Tibial artery (tissue), 4 donors: ENCODE results near the gene OR6T1.

Experiments used
- DNase-seq, 2 donors: peaks; one replicate each; pipeline ENCODE4 v3.0.0-alpha.2; 2019
- H3K27ac ChIP-seq, 2 donors: fragments of 200-600 bp; sonication (generic) in 1 of 2; 1 replicate in 1 of 2; 2 replicates in 1 of 2; pipeline ENCODE4 v1.5.1; 2018 to 2019; ENCODE audit warnings: mild to moderate bottlenecking in 1 of 2
- H3K27me3 ChIP-seq, 2 donors: fragments of 200-600 bp; sonication (generic) in 1 of 2; one replicate each; pipeline versions ENCODE4 v1.5.1 to v1.6.0; 2016 to 2019
- H3K36me3 ChIP-seq, 3 donors: fragments of 200-600 bp; sonication (generic) in 2 of 3; one replicate each; pipeline ENCODE4 v1.5.1; 2016 to 2019; ENCODE audit warnings: mild to moderate bottlenecking in 2 of 3
- H3K4me1 ChIP-seq, 4 donors: fragments of 200-600 bp; sonication (generic) in 2 of 4; 1 replicate in 3 of 4; 2 replicates in 1 of 4; pipeline ENCODE4 v1.5.1; 2016 to 2019
- H3K4me3 ChIP-seq, 2 donors: fragments of 200-600 bp; sonication (generic) in 1 of 2; 1 replicate in 1 of 2; 2 replicates in 1 of 2; pipeline ENCODE4 v1.5.1; 2018 to 2019; ENCODE audit warnings: mild to moderate bottlenecking in 2 of 2
- H3K9me3 ChIP-seq, 3 donors: fragments of 200-600 bp; sonication (generic) in 1 of 3; one replicate each; pipeline ENCODE4 v1.5.1; 2016 to 2019
- intact Hi-C: fragments of 100-400 bp; cut with DNase I; formaldehyde crosslinking; loops from one replicate; pipeline ENCODE4 v1.15.0; 2023; ENCODE audit warnings: low total_unique reads
- TF ChIP-seq, protein P1 (sequence below), 2 experiments: fragments of 200-600 bp in 1 of 2; fragments of 450-650 bp in 1 of 2; IDR thresholded peaks; one replicate each; pipeline ENCODE4 v1.5.1; 2017 to 2019; ENCODE audit warnings: antibody characterized with exemption in 2 of 2, mild to moderate bottlenecking in 1 of 2, moderate library complexity in 1 of 2

The OR6T1 gene

DNA sequence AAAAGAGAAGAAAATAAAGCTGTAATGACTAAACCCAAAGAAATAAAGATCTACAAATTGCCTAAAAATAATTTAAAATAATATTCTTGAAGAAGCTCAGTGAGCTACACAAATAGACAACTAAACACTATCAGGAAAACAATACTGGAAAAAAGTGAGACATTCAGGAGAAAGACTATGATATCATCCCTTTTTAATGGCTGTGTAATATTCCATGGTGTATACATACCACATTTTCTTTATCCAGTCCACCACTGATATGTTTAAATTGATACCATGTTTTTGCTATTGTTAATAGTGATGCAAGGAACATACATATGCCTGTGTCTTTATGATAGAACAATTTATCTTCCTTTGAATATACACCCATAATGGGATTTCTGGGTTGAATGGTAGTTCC, 13.1 kb upstream of the OR6T1 start:
- no peak overlapping the region for H3K4me3 ChIP-seq
- intact Hi-C loops = no loop called here

DNA sequence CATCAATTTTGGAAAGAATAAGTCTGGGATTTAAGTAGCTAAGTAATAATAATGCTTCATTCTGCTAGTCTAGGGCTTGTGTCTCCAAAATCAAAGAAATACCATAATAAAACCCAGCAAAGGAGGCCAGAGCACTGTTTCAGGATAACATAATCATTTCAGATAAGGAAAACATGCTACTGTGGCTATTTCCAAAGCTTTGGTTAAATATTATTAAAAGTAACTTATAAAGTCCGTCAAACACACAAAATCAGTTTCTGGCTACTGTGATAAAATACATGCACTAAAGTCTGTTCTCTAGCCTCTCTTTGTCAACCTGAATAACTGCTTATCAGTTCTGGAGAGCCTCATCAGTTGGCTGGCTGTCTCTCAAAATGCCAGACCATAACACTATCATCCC, 1.5 kb upstream of the OR6T1 start:
- no peaks in the 10 kb centered on the region for H3K27me3 ChIP-seq
- TF ChIP-seq, protein P1, sequence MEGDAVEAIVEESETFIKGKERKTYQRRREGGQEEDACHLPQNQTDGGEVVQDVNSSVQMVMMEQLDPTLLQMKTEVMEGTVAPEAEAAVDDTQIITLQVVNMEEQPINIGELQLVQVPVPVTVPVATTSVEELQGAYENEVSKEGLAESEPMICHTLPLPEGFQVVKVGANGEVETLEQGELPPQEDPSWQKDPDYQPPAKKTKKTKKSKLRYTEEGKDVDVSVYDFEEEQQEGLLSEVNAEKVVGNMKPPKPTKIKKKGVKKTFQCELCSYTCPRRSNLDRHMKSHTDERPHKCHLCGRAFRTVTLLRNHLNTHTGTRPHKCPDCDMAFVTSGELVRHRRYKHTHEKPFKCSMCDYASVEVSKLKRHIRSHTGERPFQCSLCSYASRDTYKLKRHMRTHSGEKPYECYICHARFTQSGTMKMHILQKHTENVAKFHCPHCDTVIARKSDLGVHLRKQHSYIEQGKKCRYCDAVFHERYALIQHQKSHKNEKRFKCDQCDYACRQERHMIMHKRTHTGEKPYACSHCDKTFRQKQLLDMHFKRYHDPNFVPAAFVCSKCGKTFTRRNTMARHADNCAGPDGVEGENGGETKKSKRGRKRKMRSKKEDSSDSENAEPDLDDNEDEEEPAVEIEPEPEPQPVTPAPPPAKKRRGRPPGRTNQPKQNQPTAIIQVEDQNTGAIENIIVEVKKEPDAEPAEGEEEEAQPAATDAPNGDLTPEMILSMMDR (IDR thresholded peaks at IDR 0.05) = no peak
- no peaks in the 10 kb centered on the region for H3K4me1 ChIP-seq
- H3K9me3 ChIP-seq = no peaks in the 10 kb centered on the region
- no peak overlapping the region for H3K27ac ChIP-seq
- H3K4me3 ChIP-seq = no peak overlapping the region
- H3K36me3 ChIP-seq = no peaks in the 10 kb centered on the region
- no peak for DNase-seq
- intact Hi-C loops = no loop called here

More for the DNA sequence above, 13.1 kb upstream of the OR6T1 start:
- Histone ChIP-seq H3K4me1 (no peaks in the 10 kb centered on the region), H3K27ac (no peak overlapping the region), H3K9me3 (peaks cover 0 to 4% (median 0%) of the 10 kb centered on the region in 3 donors), H3K27me3 (no peaks in the 10 kb centered on the region), H3K36me3 (no peaks in the 10 kb centered on the region)
- TF ChIP-seq, protein P1 (IDR thresholded peaks at IDR 0.05) = no peak
- no peak for DNase-seq

DNA sequence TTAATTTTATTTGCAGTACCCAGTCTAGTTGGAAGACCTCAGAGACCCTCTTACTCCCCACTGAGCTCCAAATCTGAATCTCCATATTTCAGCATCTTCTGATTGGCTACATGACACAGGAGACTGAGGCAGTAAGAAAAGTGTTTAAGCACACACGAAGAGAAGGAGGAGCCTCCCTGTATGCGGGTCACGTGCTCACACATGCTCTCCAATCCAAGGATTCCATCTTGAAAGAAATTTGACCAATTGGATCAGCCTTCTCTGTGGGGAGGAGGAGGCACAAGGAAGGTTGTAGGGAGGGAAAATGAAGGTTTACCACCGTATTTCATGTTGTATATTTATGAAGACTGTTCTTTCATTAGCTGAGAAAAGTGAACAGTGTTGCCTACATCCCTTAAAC, 1.2 kb downstream of the OR6T1 start:
- Histone ChIP-seq H3K4me1 (no peaks in the 10 kb centered on the region), H3K4me3 (no peak overlapping the region), H3K27me3 (no peaks in the 10 kb centered on the region), H3K9me3 (no peaks in the 10 kb centered on the region), H3K36me3 (no peaks in the 10 kb centered on the region), H3K27ac (no peak overlapping the region)
- TF ChIP-seq, protein P1 (IDR thresholded peaks at IDR 0.05) = no peak
- intact Hi-C loops = no loop called here
- no peak for DNase-seq

DNA sequence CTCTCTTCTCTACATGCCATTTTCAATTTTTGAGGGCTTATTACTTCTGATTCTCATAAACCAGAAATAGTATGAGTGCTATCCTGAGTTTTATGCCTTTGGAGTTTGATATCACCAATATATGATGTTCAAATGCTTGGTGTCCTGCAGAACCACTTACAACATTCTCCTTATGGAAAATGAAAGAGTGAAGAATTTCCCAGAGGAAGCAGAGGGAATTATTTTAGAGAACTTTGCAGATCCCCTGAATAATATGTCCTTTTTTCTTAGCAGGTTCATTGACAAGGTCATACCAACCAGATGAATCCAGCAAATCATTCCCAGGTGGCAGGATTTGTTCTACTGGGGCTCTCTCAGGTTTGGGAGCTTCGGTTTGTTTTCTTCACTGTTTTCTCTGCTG, 4.3 kb downstream of the OR6T1 start, which contains the start of gene OR4D5:
TSS of gene OR4D5 (plus strand) at position 301 of the 400 bp plus-strand sequence. CDS start at position 301, 0 bp downstream.
- Histone ChIP-seq H3K4me3 (no peak within 1 kb of the TSS), H3K36me3 (no peaks in the 10 kb centered on the region), H3K27ac (no peak within 1 kb of the TSS), H3K27me3 (no peaks in the 10 kb centered on the region), H3K9me3 (no peaks in the 10 kb centered on the region), H3K4me1 (no peaks in the 10 kb centered on the region)
- intact Hi-C loops = no loop called here
- TF ChIP-seq, protein P1 (IDR thresholded peaks at IDR 0.05) = no peak
- no peak for DNase-seq

DNA sequence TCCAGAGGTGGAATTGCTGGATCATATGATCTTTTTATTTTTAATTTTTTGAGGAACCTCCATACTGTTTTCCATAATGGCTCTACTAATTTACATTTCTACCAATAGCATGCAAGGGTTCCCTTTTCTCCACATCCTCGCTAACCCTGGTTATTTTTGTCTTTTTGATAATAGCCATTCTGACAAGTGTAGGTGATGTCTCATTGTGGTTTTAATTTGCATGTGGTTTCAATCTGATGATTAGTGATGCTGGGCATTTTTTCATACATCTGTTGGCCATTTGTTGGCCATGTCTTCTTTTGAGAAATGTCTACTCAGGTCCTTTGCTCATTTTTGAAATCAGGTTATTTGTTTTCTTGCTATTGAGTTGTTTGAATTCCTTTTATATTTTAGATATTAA, 19.6 kb downstream of the OR6T1 start:
- intact Hi-C loops = no loop called here
- Histone ChIP-seq H3K4me3 (no peak overlapping the region), H3K27ac (no peak overlapping the region), H3K4me1 (no peaks in the 10 kb centered on the region), H3K9me3 (no peaks in the 10 kb centered on the region), H3K27me3 (no peaks in the 10 kb centered on the region), H3K36me3 (no peaks in the 10 kb centered on the region)
- no peak for DNase-seq
- TF ChIP-seq, protein P1 (IDR thresholded peaks at IDR 0.05) = no peak

DNA sequence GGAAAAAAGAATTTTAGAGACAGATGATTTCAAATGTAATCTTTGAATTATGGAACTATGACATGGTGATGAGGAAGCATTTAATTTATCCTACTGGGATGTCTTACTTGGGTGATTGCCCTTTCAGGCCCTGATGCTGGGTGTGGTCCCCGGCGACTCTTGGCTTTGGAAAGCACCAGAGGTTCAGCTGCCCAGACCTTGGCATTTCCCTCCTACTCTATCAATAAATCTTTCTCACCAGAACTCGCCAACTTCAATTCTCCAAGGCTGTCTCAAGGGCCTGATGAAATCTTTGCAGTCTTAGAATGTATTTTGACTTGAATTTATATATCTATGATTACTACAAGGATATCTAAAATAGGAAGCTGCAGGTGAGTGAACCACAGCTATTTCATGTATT, 22.7 kb downstream of the OR6T1 start:
- Histone ChIP-seq H3K36me3 (no peaks in the 10 kb centered on the region), H3K4me1 (no peaks in the 10 kb centered on the region), H3K4me3 (no peak overlapping the region), H3K9me3 (no peaks in the 10 kb centered on the region), H3K27ac (no peak overlapping the region), H3K27me3 (no peaks in the 10 kb centered on the region)
- TF ChIP-seq, protein P1 (IDR thresholded peaks at IDR 0.05) = no peak
- intact Hi-C loops = no loop called here
- DNase-seq = no peak
